Umbilical cord (tissue), 2 donors: ENCODE results near the gene COL5A2. TPM values are rescaled to one million over a fixed set of nuclear protein-coding genes. Genes with fewer than 3 reads are reported as not detected.

ENCODE experiments used
- DNase-seq: peaks from one replicate; pipeline ENCODE4 v3.0.0-alpha.2; 2015; ENCODE audit warnings: low spot score
- total RNA-seq: library from RNA; depleted of rRNA; stranded (reverse); fragments of >200 nt; gene quantifications from one replicate; pipeline ENCODE4 v1.2.3, GENCODE V29; 2014; ENCODE audit warnings: low replicate concordance; ENCODE audit not compliant: insufficient read depth

The COL5A2 gene
- total RNA-seq, 1 donor from 2014 or later = 2,163 TPM

DNA sequence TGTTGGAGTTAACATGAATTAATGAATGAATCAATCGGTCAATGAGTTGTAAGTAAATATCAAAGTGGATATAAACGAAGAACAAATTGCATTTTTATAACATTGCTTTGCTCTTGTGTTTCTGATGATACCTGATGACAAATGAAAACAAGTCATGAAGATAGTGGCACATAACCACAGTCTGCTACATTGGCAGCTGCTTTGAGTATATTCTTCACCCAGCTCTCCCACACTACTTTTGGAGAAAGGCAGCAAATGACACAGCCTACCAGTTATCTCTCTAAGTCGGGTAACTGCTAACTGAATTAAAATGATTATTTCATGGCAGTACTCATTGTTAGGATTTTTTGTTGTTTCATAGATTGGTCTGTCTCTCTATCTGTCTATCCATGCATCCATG, 76.8 kb downstream of the COL5A2 start:
- DNase-seq = no peak

DNA sequence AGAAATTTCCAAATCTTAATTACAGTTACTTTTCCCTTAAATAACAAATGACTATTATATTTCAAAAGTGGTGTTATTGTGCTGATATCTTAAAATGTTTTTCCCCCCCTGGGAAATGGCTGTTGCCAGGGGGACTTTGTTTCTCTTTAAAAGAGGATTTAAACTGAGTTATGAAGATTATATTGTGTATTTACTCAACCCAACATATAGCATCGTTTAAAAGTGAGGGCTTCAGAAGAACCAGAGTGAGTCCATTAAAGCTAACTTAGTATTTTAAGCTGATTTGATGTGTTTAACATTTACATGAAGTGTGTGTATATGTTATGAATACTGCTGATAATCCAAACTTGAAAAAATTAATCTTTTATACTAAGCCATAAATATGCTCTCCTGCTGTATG, 81.6 kb downstream of the COL5A2 start:
- DNase-seq = no peak

DNA sequence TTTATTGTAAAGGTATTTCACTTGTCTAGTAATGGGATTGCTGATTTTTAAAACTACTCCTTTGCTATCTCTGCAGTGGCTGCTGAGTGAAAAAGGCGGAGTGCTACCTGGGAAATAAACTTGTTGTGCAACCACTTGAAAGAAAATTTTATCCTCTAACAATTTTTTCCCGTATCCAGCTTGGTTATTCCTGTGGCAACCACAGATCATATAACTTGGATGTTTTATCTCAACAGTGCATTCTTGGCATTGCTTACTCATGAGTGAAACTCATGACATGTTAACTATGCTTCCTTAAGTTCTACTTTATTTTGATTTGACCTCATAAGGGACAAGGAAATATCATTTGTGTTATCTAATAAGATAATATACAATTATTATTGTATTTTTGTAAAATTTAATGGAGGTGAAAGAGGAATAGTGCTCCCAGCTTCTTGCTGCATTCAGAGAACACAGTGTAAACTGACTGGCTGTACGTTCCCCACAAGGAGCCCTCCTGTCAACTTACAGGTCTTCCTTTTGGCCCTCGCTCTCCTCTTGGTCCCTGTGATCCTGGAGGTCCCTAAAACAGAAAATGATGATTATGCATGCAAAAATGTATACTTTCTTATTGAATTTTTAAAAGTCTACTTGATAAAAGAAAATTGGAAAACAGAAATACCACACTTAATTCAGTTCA, 82.7 kb downstream of the COL5A2 start:
- DNase-seq = peak; percentile 84

DNA sequence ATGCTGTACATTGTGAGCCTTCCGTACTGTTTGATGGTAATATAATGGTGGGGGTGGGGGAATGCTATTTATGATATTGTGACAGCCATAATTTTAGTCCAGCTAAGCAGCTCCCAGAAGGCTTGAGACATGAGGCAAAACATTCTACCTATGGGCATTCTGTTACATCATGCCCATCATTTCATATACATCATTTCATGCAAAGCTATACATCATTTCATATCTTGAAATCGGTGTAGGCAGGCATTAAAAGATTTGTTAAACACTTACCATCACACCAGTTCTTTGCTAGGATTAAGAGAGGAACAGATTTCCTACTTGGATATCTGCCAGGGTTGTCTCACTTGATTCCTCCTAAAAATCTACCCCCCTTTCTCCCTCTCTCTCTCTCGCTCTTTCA, 84.5 kb downstream of the COL5A2 start:
- DNase-seq = peak; percentile 56

DNA sequence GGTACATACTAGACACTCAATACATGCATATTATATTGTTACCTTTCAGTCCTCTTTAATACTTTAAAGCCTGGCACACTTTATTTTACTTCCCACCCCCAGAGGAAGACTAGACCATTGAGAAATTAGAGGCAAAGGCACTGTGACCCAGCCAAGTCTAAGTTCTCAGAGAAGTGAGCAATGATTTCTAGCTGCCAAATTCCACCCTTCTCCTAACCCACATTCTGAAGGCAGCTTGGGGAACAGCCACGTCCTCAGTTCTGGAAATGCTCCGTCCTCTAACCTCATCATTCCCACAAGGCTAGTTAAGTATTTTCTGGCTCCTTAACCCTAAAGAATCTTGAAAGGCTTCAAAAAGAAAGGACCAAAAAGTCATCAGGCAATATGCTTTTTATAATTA, 86.6 kb downstream of the COL5A2 start:
- DNase-seq = peak; percentile 87

DNA sequence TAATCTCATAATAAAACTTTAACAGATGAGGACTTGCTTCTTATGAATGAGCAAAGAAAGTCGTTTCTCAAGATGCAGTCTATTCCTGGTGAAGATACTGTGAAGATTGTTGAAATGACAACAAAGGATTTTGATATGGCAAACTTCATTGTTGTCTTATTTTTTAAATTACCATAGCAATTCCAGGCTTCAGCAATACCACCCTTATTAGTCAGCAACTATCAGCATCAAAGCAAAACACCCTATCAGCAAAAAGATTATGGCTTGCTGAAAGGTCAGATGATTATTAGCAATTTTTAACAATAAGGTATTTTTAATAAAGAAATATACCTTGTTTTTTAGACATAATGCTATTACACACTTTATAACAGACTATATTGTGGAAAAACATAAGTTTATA, 88.3 kb downstream of the COL5A2 start:
- DNase-seq = no peak

DNA sequence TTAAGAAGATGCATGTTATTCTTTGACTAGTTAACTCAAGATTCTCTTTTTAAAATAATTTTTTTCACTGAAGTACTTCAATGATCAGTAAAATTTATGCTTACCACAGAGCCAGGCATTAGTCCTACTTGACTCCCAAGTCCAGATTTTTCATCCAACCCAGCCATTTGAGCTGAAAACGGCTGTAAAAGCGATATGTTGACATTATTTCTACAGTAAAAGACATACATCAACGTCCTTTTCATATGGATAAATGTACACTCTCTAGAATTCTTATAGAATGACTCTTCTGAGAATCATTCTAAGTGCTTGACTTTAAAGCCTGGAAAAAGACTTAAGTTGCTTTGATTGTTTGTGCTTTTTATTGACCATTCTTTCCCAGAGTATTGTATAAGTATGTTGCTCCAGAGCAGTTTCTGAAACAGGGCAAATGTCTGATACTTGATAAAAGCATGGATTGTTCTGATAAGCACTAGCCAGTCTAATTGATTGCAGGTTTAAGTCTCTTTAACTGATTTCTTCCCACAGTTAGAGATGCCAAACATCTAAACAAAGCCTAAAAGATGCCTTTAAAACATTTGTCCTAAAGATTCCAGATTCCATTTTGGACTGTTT, 90.9 kb downstream of the COL5A2 start:
- peak; percentile 50 for DNase-seq

DNA sequence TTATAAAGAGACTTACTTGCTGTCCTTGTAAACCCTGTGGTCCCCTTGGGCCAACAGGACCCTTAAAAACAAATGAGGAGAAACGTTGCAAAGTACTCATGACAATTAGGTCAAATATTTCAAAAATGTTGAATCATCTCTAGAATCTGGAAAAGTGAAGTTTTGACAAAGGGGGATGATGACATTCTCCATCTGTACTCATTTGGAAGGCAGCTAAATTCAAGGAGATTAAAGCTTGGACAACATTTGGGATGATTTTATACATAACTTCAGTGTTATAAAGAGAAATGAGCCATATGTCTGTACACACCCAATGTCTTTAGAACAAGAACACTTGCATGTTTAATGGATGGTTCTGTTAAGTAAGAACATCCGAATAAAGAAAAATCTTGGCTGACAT, 92.9 kb downstream of the COL5A2 start:
- peak; percentile 90 for DNase-seq

DNA sequence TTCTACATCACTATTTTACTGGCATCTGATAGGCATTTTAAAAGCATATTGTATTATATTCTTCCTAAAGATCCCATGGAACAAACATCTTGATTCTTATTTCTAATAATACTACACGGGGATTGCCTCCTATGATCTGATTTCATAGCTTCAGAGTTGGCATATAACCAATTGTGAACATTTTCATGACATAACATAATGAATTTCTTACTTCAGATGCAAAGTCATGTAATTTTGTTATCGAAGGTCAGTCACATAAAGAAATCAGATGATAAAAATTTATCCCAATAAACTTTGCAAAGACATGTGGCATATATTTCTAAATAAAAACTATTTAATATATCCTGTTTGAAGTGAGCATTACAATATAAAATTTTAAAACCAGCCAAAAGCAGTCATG, 93.3 kb downstream of the COL5A2 start:
- DNase-seq = no peak

DNA sequence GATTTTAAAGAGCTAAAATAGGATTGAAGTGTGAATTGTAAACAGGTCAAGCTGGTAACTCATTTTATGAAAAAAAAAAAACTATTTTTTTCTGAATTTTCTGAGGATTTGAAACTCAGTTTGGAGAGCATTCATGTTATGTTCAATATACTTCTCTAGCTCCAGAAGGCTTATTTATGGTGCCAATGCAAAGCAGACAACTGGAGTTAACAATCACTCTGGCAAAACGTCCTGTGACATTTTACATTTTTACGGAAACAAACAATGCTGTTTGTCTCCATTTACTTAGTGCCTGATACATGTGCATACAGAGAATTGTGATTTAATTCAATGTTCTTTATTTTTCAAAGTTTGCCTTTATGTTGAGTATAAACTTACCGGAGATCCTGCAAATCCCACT, 96.0 kb downstream of the COL5A2 start:
- no peak for DNase-seq

DNA sequence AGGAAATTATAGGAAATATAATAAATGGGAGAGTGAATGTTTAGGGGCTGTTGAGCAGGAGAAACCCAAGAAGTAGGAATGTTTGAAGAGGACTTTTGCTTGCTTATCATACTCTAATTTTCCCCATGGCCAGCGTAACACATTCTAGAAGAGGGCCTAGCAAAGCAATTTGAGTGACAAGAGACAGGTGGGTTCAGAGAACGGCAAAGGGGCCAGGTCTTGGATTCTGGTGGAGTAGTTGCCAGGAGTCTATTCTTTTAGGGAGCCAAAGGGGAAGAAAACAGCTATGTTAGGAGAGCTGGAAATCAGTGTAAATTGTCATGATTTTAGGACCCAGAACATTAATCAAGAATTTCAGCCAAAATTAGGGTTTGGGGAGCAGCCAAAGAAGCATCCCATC, 96.5 kb downstream of the COL5A2 start:
- no peak for DNase-seq

DNA sequence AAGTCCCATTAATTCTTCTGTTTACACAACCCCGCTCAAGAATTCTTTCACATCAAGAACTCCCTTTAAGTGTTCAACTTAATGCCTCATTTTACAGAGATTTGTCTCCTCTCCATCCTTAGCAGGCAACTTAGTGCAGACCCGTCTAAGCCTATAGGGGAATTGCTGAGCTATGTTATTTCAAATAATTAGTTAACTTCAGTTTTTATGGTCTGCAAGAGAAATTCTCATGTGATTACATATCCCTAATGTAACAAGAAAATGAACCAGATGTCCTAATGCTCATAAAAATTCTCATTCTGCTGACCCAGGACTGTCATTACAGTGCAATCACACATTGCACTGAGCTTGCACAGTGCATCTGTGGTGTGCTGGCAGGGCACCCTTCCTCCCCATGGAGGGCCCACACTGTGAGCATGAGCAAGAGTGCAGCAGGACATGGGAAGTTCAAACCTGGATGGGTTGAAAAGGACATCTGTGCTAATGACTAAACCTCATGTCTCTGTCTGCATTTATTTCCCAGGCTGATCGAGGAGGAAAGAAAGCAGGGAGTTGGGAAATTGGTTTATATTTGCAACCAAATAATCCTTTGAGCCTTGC, 97.1 kb downstream of the COL5A2 start:
- peak; percentile 94 for DNase-seq

DNA sequence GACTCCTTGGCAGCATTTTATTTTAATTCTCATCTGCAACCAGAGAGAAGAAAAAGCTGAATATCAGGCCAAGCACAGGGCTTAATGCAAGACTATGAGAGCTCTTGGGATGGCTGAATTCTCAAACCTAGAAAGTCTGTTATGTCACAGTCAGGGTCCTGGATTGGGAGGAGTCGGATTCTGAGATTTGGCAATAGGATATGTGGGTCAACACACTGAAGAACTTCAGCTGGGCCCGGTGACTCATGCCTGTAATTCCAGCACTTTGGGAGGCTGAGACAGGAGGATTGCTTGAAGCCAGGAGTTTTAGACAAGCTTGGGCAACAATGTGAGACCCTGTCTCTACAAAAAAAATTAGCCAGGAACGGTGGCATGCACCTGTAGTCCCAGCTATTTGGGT, 103.0 kb downstream of the COL5A2 start:
- DNase-seq = peak; percentile 80

DNA sequence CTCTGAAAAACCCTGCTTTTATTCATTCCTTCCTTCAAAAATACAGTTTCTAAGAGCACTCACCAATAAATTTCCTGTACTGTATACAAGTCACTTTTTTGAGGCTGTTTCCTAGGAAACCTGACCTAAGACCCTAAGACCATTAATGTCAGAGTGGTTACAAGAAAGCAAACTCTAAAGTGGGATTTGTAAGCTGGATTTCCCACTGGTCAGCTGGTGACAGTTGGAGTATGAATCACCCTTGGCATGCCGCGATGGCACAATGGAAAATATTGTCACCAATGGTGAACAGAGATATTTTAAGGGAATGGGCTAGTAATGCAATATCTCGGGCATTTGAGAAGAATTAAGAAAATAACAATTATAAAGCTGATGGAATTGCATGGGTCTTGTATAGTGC, 103.4 kb downstream of the COL5A2 start:
- DNase-seq = no peak

DNA sequence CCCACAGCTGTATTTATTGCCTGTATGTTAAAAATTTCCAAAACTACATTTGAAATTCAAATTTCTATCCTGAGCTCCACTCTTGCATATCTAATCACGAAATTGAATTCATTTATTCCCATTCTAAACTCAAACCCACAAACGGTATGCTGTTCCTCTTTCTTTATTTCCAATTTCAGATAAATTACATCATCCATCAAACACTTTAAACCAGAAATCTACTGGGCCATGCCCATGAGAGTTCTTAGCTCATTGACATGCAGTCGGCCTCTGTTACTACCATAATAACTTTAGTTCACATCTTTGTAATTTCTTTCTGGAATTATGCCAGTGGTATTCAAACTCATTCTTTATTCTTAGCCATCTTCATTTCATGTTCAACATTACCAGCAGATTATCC, 105.1 kb downstream of the COL5A2 start:
- DNase-seq = no peak

DNA sequence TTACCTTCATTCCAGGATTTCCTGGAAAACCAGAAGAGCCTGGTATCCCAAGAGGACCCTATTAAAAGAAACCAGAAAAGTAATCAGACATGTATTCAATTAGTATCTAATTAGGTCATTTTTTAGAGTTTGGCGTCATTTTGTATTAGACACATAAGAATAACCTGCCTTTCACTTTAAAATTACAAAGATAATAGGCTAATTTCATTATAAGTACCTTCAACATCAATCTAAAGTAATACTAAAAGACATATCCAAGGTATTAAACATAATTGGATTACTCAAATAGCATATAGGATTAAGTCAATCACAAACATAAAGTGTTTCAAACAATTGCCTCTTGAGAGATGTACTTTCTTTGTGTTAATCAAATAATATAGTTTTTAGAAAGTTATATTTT, 107.5 kb downstream of the COL5A2 start:
- no peak for DNase-seq

DNA sequence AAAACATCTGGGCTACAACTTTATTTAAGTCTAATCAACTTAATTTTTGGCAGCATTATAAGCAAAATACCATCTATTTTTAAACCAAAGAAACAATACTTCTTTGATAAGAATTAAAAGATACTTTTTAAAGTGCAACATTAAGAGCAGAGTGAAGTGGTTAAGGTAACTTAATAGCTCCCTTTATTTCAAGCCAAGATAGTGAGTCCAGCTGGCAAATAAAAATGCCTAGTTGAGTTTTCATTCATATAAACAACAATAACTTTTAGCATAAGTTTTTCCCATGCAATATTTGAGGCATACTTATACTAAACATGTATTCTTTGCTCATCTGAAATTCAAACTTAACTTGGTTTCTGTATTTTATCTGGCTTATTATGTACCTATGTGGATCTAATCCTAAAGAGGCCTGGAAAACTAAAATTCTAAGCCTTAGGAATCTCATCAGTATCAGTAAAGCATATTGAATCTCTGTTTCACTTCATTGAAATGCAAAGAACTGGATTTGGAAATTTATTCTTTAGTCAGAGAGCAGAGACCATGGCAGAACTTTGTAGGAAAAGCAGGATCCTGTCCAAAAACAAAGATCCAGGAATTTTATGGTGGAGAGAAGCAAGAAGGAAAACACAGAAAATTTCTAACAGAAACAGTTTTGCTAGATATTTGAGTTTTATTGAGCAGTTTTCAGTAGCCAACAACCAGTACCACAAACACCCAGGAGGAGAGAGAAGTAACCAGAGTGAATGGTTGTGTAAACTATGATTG, 109.5 kb downstream of the COL5A2 start:
- peak; percentile 51 for DNase-seq

DNA sequence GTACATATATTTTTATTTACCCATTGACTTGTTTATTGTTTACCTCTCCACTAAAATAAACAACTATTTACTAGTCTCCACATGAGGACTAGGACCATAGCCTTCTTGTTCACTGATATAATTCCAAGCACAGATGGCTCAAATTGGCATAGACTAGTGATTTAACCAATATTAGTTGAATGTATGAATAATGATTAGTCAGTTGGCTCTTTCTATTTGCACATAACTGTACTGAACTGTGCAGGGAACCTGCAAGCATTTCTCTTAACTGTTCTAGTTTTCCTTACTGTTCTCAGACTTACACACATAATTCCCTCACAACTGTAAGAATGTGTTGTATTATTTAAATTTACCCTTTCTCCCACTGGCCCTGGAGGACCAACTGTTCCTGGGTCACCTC, 113.5 kb downstream of the COL5A2 start:
- DNase-seq = no peak

DNA sequence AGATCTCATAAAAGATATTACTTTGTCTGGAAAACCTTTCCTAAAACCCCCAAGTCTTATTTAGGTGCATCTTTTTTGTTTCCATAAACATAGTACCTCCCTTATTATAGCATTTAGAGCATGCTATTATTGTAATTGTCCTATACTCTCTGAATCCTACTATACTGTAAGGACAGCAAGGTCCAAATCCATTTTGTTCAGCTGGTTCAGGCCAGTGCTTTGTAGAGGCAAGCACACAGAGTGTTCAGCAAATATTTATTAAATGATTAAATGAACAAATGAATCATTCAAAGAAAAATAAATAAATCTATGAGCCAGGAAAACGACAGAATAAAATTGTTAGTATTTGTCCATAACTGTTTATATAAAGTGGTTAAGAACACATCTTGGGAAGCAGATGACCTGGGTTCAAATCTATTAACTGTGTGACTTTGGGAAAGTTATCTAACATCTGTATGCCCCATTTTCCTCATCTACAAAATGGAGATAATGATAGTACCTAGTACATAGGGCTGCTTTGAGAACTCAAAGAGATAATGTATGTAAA, 119.4 kb downstream of the COL5A2 start:
- DNase-seq = no peak

DNA sequence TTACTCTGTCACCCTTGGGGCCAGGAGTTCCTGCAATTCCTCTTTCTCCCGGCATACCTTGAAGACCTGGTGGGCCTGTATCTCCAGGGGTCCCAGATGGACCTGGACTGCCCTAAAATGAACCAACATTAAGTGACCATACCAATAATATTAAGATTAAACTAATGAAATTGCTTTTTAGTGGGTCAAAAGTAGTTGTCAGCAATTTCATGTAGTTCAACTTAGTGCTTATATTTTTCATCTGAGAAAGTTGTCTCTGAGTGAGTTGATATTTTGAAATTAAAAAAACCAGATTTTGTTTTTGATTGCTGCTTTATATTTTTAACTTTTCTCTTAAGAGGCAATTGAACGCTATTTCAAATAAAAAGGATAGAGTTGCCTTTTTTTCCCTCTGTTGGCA, 122.2 kb downstream of the COL5A2 start:
- no peak for DNase-seq

DNA sequence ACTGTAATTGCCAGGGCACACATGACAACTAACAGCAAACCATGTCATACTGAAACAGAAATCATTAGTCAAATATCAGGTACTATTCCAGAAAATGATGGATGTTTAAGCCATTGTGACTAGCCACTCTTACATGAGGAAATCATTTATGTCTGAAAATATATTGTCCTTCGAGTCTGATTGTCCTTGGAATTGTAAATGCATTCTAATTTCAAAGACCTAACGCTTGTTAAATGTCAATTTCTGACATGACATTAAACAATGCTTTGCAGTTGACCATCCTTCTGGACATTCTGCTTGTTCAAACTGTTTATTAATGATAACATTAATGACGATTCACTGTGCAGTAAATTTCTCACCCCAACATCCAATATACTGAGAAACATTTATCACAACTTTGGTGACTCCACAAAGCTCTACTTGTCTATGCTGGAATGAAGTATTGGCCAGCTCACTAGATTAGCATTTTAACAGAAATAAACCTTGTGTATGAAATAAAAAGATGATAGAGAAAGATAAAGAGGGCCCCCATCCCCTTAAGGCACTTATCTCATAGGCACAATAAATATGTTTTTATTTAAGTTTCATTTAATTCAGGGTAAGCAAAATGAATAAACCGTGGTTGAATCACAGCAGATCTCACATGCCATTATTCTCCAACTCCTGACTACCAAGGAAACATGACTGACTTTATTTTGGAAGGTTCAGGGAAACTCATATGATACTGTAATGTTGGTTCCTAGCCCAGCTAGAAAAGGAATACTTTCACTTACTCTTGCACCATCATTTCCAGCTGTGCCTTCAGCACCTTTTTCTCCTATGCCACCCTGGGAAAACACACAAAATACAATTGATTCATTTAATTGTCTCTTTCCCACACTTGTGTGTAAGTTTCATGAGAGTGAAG, 123.1 kb downstream of the COL5A2 start:
- no peak for DNase-seq
